ENCODE results near the gene DRGX.

The DRGX gene

DNA sequence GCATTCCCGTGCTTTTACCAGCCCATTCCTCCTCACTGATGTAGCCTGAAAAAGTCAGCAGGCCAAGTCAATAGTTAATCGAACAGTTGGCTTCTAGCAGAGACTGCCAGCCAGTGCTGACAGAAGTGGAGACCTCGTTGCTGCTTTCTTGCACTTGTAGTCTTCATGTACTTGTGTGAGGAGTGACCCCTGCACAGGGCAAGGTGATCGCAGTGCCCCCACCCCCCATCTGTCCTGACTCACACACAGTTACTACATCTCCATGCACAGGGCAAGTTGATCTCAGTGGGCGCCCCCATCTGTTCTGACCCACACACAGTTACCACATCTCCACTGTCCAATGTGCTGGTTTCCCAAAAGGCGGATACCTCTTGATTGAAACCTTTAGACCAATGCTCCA lies 62.7 kb downstream of the DRGX start:
- no peak for DNase-seq

DNA sequence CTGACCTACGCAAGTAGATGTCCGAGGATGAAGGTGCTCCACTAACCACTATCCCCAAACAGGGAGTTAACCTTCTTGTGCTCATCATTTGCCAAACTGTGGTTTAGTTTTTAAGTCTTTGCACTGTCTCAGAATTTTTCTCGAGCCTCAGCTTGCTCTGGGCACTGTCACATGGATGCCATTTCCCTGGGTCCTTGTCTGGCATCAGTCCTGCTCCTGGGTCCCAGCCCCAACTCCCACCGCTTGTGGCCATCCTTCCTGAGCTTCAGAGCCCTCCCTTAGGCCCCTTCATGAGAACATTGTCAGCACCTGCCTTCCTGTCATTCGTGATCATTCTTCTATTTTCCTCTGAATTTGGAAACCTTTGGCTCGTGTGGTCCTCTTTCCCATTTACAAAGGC lies 63.1 kb downstream of the DRGX start:
- no peak for DNase-seq

DNA sequence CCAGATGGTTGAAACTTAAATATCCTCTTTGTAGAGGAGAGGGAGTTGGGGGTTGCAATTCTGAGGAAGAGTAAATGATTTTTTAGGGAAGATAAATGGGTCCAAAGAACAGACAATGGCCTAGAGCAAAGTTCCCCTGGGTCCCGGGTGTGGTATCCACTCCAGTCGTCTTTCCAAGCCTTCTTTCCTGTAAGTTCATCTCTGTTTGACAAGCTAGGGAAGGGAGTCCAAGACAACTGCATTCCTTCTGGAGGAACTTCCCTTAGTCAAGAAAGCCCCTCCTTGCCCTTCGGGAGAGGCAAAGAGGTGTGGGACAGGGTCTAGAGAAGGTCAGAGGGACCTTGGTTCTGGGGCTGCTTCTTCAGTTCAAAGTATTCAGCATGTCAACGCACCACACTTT lies 63.6 kb downstream of the DRGX start:
- DNase-seq, result no peak

DNA sequence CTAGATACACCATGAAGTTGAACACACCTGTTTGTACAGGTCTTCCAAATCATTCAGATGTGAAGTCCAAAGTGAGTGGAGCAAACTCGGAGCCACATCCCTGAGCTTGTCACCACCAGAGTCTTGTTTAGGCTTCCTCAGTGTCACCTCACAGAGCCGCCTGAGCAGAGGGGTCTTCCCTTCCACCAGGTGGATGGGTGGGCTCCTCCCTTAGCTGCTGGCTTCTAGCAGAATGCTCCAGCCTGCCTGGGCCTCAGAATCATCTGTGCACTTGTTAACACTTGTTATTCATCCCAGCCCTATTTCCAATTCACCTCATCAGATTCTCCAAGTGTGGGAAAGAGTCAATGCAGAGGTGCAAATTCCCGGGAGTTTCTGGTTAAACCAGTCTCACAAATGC lies 64.5 kb downstream of the DRGX start:
- DNase-seq, result no peak

GRCh38 chr10:49330127-49330665 lies 65.7 kb downstream of the DRGX start:
- DNase-seq, result no peak

DNA sequence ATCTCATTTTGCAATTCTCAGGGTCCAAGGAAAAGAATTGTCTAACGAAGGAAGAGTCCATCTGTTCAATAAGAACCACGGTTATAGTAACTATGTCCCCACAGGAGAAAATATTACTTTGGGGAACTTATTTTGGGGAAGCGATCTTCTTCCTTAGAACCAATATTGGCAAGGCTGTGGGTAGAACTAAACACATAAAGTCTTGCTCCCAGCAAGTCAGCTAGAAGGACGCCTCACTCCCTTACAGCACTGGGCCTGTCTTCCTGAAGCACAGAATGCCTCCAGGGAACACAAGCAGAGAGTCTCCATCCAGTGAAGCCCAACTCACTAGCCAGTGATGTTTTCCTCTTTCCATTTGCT lies 66.8 kb downstream of the DRGX start:
- no peak for DNase-seq

- no peak for DNase-seq
These were observed 67.3 kb downstream of the DRGX start for GRCh38 chr10:49328401-49329145.

DNA sequence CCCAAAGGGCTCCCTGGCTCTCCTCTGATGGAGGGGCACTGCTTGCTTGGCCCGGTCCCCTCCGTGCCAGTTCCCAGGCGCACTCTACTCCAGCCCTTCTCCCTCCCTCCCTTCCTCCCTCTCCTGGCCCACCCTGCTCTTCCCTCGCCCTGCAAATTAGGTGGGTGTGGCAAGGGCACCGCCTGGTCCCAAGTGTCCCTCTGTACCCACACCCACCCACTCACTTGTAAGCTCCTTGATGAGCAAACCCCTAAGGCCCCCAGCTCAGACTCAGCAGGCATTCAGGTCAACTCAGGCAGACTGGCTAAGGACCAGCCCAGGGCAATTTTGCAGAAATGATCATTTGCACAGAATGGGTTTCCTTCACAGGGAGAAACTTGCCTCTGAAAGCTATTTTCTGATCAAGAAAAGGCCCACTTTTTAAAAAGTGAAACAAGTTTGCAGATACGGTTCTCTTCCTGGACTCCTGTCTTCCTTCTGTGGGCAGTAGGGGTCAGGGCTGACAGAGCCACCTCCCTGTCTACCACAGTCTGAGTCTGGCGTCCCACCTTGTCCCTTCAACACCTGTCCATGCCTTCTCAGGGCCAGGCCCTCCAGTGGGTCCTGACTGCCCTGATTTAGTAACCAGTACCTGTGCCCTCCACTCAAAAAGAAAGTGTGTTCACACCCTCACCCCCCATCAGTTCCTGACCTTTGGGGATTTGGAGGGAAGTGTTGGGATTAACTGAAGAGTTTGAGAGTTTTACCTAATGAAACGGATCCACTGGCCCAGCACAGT lies 68.7 kb downstream of the DRGX start:
- no peak for DNase-seq

DNA sequence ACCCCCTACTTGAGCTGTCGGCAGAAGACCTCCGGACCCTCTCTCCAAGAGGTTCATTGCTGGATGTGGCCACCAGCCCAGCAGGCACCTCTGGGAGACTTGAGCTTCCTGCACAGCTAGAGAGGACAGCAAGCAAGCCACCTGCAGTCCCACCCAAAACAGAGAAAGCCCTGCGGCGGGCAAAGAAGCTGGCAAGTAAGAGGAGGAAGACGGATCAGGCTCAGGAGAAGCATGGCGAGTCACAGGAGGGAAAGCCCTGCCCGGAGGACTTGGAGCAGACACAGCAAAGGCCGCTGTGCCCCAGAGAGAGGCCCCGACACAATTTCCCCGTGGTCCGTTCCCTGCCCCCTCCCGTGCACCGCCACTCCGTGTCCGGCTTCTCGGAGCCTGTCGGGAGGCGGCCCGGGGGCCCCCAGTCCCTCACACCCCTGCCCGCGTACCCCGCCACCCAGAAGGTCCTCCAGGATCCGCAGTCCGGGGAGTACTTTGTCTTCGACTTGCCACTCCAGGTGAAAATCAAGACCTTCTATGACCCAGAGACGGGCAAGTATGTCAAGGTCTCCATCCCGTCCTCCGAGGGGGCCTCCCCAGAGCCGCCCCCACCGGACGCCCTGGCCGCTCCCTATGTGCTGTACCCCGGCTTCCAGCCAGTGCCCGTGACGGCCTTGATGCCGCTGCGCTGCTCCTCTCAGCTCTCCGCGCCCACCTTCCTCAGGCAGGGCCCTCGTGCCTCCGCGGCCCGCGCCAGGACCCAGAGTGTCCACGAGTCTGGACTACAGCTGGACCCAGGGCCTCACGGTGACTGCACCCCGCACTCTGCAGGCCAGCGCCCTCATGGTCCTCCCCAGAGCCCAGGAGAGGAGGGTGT lies 69.7 kb downstream of the DRGX start:
- DNase-seq, result no peak

DNA sequence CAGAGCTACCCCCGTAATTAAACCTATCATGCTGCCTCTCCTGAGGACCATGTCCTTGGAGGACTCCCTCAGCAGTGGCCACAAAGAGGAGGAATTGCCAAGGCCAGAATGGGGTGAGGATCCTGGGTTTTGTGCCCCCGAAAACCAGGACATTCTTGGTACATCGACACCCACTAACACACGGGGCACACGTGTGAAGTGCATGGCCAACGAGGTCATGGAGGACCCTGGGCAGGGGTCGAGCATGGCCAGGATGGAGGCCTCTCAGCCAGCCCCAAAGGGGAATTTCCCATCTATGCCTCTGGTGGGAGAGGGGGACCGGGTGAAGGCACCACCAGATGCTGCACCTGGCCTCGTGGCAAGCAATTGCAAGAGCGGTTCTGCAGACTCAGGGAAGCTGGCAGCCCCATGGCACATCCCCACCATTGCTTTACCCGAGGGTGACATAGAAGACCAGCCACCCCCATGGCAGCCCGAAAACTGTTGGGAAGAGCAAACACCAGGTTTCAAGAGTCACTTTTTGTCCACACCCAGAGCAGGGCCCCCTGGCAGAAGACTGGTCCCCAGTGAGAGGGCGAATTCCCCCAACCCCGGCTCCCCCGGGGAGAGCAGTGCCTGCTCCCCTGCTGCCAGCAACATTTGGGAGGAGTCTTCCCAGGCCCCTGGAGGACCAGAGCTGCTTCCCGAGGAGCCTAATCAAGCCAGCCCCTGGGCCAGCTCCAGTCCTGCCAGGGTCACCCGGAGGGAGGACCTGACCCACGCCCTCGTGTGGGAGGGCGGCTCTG lies 70.6 kb downstream of the DRGX start:
- no peak for DNase-seq

- no peak for DNase-seq
These were observed 71.2 kb downstream of the DRGX start for GRCh38 chr10:49324711-49325110.

DNA sequence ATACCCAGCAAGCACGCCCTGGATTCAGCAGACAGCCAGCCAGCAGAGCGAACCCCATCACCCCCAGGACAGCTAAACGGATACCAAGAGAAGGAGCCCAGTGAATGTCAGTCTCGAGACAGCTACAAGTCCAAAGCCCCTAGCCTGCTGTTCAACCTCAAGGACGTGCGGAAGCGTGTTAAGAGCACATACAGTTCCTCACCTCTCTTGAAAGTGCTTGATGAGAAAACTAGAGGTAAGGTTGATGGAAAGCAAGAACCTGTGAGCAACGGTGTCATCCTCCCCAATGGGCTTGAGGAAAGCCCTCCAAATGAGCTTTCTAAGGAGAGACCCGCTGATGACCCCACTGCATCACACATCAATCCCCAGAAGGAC lies 72.0 kb downstream of the DRGX start:
- DNase-seq, result no peak

DNA sequence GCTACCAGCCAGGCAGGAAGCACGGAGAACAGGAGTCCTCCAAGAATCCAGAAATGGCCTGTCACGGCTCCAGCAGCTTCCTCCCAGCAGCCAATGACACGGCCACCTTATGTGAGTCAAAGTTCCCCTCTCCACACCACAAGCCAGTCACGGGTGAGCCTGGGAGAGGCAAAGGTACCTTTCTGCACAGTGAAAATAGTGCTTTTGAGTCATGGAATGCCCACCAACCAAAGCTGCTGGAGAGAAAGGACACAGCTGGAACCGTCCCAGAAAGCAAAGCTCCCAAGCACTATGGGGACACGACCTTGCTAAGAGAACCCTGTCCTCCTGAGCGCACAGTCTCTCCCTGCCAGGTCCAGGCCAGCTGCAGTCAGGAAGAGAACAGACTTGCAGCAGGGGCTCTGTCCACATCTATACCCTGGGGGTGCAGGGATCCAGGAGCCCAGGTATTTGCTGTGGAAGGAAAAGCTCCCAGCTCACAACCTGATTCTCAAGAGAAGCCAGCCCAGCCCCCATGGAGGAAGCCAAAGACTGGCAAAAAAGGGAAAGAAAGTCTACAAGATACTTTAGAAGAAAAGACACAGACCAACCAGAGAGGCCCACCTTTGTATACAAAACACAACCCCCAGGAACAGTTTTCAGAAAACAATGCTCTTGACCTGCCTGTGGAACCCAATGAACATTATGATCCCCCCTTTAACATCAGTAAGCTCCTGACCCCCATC lies 72.6 kb downstream of the DRGX start:
- DNase-seq, result no peak

DNA sequence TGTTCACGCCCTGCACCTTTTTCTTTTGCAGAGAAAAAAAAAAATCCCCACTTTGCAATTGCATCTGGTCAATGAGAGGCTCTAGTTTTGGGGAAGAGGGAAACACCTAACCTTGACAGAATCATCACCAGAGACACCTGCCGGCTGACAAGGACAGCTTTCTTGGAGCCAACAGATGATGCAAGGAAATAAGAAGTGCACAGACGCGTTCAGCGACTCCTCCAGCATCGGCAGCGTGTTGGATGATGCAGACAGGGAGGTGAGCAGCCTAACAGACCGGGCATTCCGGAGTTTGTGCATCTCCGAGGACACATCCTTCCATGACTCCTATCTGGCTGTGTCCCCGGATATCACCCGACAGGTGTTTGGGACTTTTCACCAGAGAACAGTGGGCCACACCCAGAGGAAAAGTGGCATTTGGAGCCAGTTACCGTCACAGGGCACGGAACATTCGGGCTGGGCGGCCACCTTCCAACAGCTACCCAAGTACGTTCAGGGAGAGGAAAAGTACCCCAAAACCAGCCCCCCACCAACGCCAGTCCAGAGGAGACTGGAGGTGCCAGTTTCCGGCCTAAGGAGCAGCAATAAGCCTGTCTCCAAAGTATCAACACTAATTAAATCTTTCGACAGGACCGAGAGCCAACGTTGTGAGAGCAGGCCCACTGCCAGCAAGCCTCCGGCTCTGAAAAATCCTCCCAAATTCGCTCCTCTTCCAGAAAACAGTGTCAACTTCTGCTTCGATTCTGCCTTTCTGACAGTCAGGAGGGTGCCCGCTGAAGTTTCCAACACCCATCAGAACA lies 73.3 kb downstream of the DRGX start:
- DNase-seq, result no peak

DNA sequence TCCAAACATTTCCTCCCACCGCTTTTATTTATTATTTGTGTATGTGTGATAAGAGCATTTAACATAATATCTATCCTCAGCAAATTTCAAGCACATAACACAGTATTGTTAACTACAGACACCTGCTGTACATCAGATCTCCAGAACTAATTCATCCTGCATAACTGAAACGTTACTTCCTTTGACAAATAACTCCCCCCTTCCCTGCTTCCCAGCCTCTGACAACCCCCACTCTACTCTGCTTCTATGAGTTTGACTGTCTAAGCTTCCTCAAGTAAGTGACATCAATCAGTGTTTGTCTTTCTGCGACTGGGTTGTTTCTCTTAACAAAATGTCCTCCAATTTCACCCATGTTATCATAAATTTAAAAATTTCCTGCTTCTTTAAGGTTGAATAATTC lies 74.9 kb downstream of the DRGX start:
- DNase-seq, result no peak

GRCh38 chr10:49320191-49320590 lies 75.7 kb downstream of the DRGX start:
- DNase-seq, result no peak

DNA sequence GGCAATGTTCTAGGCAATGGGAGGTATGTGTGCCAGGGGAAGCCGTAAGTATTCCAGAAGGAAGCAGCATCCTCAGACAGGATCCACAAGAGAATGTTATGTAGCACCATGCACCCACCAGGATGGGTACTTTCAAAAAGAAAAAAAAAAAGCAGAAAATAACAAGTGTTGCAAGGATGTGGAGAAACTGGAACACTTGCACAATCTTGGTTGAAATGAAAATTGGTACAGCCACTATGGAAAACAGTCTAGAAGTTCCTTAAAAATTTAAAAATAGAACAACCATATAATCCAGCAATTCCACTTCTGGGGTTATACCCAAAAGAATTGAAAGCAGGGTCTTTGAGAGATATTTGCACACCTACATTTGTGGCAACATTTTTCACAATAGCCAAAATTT lies 76.7 kb downstream of the DRGX start:
- no peak for DNase-seq

- DNase-seq, result no peak
These were observed 77.1 kb downstream of the DRGX start for GRCh38 chr10:49318755-49319154.

GRCh38 chr10:49318028-49318427 lies 77.9 kb downstream of the DRGX start:
- no peak for DNase-seq

DNA sequence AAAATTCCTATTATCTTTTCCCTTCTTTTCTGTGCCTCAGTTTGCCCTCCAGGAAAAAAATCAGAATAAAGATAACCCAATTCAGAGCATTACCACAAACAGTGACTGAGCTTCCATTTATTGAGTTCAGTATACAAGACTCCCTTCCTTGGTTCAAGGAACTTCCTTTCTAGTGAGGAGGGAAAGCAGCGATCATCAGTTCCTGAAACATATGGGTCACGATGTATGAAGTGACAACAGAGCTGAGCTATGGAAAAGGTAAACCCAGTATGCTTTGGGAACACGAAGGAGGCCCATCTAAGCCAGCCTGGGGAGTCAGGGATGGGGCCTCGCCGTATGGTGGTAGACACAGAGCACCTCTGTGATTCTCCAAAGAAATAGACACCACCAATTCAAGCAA lies 81.1 kb downstream of the DRGX start:
- DNase-seq, result no peak
